ENCODE data around the gene TOP2A. TPM values are rescaled to one million over a fixed set of nuclear protein-coding genes. Genes with fewer than 3 reads are reported as not detected.

TOP2A gene
- total RNA-seq, 1 experiment from 2014 or later: 1,672 TPM

- BruUV-seq (replicated peaks): no TSS peak
- peak overlapping the region; percentile 2 for H3K4me3 Mint-ChIP-seq (ENCODE audit: low read depth, unreplicated experiment)
- CTCF ChIA-PET: interaction anchor here (0.5 to 18.0 kb wide), 23 partner anchors 9 to 697 kb away, joined by 3 to 498 read pairs (median 5); partner anchors contain the start of genes GJD3 and PSMD3
Measured at GRCh38 chr17:40419559-40420331, 2.0 kb upstream of the TOP2A start.

GRCh38 chr17:40418428-40418706 lies 671 bp upstream of the TOP2A start:
- DNase-seq: no peak
- H3K36me3 Mint-ChIP-seq (ENCODE audit: insufficient read depth, unreplicated experiment): peaks cover 63% of the 10 kb centered on the region
- TF ChIP-seq CTCF (IDR thresholded peaks at IDR 0.05; ENCODE audit: unreplicated experiment): no peak
- H3K9me3 Mint-ChIP-seq (ENCODE audit: low read depth, unreplicated experiment): no peaks in the 10 kb centered on the region
- H3K27ac Mint-ChIP-seq (ENCODE audit: unreplicated experiment): peak overlapping the region; percentile 94
- intact Hi-C loops (cut with micrococcal nuclease; ENCODE audit: unreplicated experiment): loop anchor here (1.0 to 10.0 kb wide), 7 partner anchors 114 to 796 kb away; partner anchors contain the start of genes ERBB2, LRRC3C, ORMDL3 and PSMD3
- peak overlapping the region; percentile 96 for H3K4me3 Mint-ChIP-seq (ENCODE audit: low read depth, unreplicated experiment)
- BruUV-seq (replicated peaks): TSS peak; percentile 96
- H3K27me3 Mint-ChIP-seq (ENCODE audit: unreplicated experiment): no peaks in the 10 kb centered on the region
- CTCF ChIA-PET: interaction anchor here (0.5 to 18.0 kb wide), 105 partner anchors 9 to 796 kb away, joined by 3 to 498 read pairs (median 9); partner anchors contain the start of genes CASC3, CSF3, GJD3 and GSDMB
- H3K4me1 Mint-ChIP-seq (ENCODE audit: low read depth, unreplicated experiment): peaks cover 42% of the 10 kb centered on the region

More at GRCh38 chr17:40419559-40420331, 2.0 kb upstream of the TOP2A start:
- H3K27me3 Mint-ChIP-seq (ENCODE audit: unreplicated experiment): no peaks in the 10 kb centered on the region
- intact Hi-C loops (cut with micrococcal nuclease; ENCODE audit: unreplicated experiment): loop anchor here (5.0 to 10.0 kb wide), 5 partner anchors 113 to 797 kb away; partner anchors contain the start of genes ERBB2, LRRC3C and ORMDL3
- peak; percentile 71 for DNase-seq
- H3K9me3 Mint-ChIP-seq (ENCODE audit: low read depth, unreplicated experiment): no peaks in the 10 kb centered on the region
- H3K27ac Mint-ChIP-seq (ENCODE audit: unreplicated experiment): peak overlapping the region; percentile 34
- peaks cover 42% of the 10 kb centered on the region for H3K4me1 Mint-ChIP-seq (ENCODE audit: low read depth, unreplicated experiment)
- H3K36me3 Mint-ChIP-seq (ENCODE audit: insufficient read depth, unreplicated experiment): peaks cover 49% of the 10 kb centered on the region
- no peak for TF ChIP-seq CTCF (IDR thresholded peaks at IDR 0.05; ENCODE audit: unreplicated experiment)

DNA sequence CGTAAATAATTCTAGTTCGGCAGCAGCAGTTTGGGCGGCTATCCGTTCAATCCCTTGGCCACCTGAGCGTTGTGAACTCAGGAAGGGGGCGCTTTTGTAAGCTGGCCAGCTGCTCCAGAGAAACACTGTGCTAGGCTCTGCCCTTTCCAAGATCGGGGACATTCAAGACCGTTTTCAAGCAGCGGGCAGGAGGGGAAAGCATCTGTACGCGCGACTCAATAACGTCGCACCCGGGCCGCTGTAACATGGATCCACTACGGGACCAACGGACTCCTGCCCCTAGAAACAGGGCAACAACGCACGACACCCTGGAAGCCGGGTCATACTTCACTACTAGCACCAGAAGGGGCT lies 463 bp downstream of the TOP2A start:
- Mint-ChIP-seq H3K9me3 (ENCODE audit: low read depth, unreplicated experiment) (no peaks in the 10 kb centered on the region), H3K4me1 (ENCODE audit: low read depth, unreplicated experiment) (peaks cover 44% of the 10 kb centered on the region), H3K27me3 (ENCODE audit: unreplicated experiment) (no peaks in the 10 kb centered on the region), H3K4me3 (ENCODE audit: low read depth, unreplicated experiment) (peak overlapping the region; percentile 96), H3K36me3 (ENCODE audit: insufficient read depth, unreplicated experiment) (peaks cover 74% of the 10 kb centered on the region), H3K27ac (ENCODE audit: unreplicated experiment) (peak overlapping the region; percentile 94)
- CTCF ChIA-PET: interaction anchor here (0.5 to 18.0 kb wide), 137 partner anchors 9 to 1366 kb away, joined by 3 to 498 read pairs (median 6); partner anchors contain the start of genes CASC3, CDC6, CSF3 and ERBB2
- no peak for TF ChIP-seq CTCF (IDR thresholded peaks at IDR 0.05; ENCODE audit: unreplicated experiment)
- BruUV-seq (replicated peaks): no TSS peak
- no peak for DNase-seq
- intact Hi-C loops (cut with micrococcal nuclease; ENCODE audit: unreplicated experiment): loop anchor here (1.0 to 10.0 kb wide), 7 partner anchors 59 to 795 kb away; partner anchors contain the start of genes ERBB2, LRRC3C and ORMDL3

DNA sequence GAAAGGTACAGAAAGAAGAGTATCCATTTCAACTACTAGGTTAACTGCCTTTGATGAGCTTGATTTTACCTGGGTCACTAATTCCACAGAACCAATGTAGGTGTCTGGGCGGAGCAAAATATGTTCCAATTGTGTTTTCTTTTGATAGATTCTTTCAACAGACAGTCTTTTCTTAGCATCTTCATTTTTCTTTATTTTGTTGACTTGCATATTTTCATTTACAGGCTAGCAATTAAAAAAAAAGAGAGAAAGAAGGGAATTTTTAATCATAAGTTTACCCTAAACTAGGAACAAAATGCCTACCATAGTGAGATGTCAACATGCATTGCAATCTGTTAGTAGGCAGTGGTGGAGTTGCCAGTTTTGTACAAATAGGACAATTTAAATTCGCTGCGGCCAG lies 1.0 kb downstream of the TOP2A start:
- DNase-seq: no peak
- Mint-ChIP-seq H3K4me3 (ENCODE audit: low read depth, unreplicated experiment) (peak overlapping the region; percentile 96), H3K27ac (ENCODE audit: unreplicated experiment) (peak overlapping the region; percentile 94), H3K36me3 (ENCODE audit: insufficient read depth, unreplicated experiment) (peaks cover 80% of the 10 kb centered on the region), H3K4me1 (ENCODE audit: low read depth, unreplicated experiment) (peaks cover 50% of the 10 kb centered on the region), H3K27me3 (ENCODE audit: unreplicated experiment) (no peaks in the 10 kb centered on the region), H3K9me3 (ENCODE audit: low read depth, unreplicated experiment) (no peaks in the 10 kb centered on the region)
- no TSS peak for BruUV-seq (replicated peaks)
- CTCF ChIA-PET: interaction anchor here (0.5 to 18.0 kb wide), 65 partner anchors 8 to 836 kb away, joined by 3 to 498 read pairs (median 12); partner anchors contain the start of genes CSF3, ERBB2, GJD3 and GSDMA
- intact Hi-C loops (cut with micrococcal nuclease; ENCODE audit: unreplicated experiment): loop anchor here (1.0 to 10.0 kb wide), 8 partner anchors 60 to 794 kb away; partner anchors contain the start of genes ERBB2, LRRC3C and ORMDL3
- TF ChIP-seq CTCF (IDR thresholded peaks at IDR 0.05; ENCODE audit: unreplicated experiment): no peak
